GM23248 (cell line): ENCODE measurements around the gene TSPAN32. TPM values are rescaled to one million over a fixed set of nuclear protein-coding genes. Genes with fewer than 3 reads are reported as not detected.

Experiments
- DNase-seq: peaks from one replicate; pipeline ENCODE4 v3.0.0-alpha.2; 2015
- H2AFZ ChIP-seq: fragments of 200-600 bp; sonication (generic); 2 replicates; pipeline ENCODE4 v1.6.1; 2016; ENCODE audit warnings: antibody characterized with exemption
- H3F3A ChIP-seq: fragments of 200-600 bp; sonication (generic); 2 replicates; pipeline ENCODE4 v1.6.1; 2016; ENCODE audit warnings: mild to moderate bottlenecking, antibody characterized with exemption, mixed run types; ENCODE audit not compliant: insufficient read depth
- H3K27ac ChIP-seq: fragments of 200-600 bp; sonication (generic); 2 replicates; pipeline ENCODE4 v1.5.1; 2016; ENCODE audit warnings: mild to moderate bottlenecking
- H3K27me3 ChIP-seq: fragments of 200-600 bp; sonication (generic); replicated peaks from 2 replicates; pipeline ENCODE4 v1.6.1; 2016; ENCODE audit warnings: mild to moderate bottlenecking; ENCODE audit not compliant: insufficient read depth
- H3K36me3 ChIP-seq: fragments of 200-600 bp; sonication (generic); 2 replicates; pipeline ENCODE4 v1.6.1; 2016; ENCODE audit warnings: low read depth, mild to moderate bottlenecking
- H3K4me1 ChIP-seq: fragments of 200-600 bp; sonication (generic); 2 replicates; pipeline ENCODE4 v1.6.1; 2016; ENCODE audit warnings: mild to moderate bottlenecking; ENCODE audit not compliant: insufficient read depth
- H3K4me2 ChIP-seq: fragments of 200-600 bp; sonication (generic); one replicate; pipeline ENCODE4 v1.6.1; 2016; ENCODE audit warnings: mild to moderate bottlenecking; ENCODE audit not compliant: unreplicated experiment
- H3K4me3 ChIP-seq: fragments of 200-600 bp; sonication (generic); 2 replicates; pipeline ENCODE4 v1.5.1; 2016; ENCODE audit warnings: mild to moderate bottlenecking
- H3K79me2 ChIP-seq: fragments of 200-600 bp; sonication (generic); 2 replicates; pipeline ENCODE4 v1.6.1; 2016; ENCODE audit warnings: mild to moderate bottlenecking; ENCODE audit not compliant: insufficient read depth
- H3K9ac ChIP-seq: fragments of 200-600 bp; sonication (generic); 2 replicates; pipeline ENCODE4 v1.6.1; 2016; ENCODE audit warnings: mild to moderate bottlenecking
- H3K9me2 ChIP-seq: fragments of 200-600 bp; sonication (generic); 2 replicates; pipeline ENCODE4 v1.6.1; 2016; ENCODE audit warnings: mixed run types, mild to moderate bottlenecking, moderate library complexity; ENCODE audit not compliant: insufficient read depth
- H3K9me3 ChIP-seq: fragments of 200-600 bp; sonication (generic); one replicate; pipeline ENCODE4 v1.6.1; 2017; ENCODE audit warnings: low read depth
- H4K20me1 ChIP-seq: fragments of 200-600 bp; sonication (generic); 2 replicates; pipeline ENCODE4 v1.6.0; 2016; ENCODE audit not compliant: insufficient read depth
- EZH2 ChIP-seq: fragments of 200-600 bp; sonication (generic); IDR thresholded peaks from 2 replicates; pipeline ENCODE4 v1.6.1; 2018; ENCODE audit warnings: antibody characterized with exemption, mild to moderate bottlenecking; ENCODE audit not compliant: insufficient read depth, poor library complexity, severe bottlenecking
- EZH2phosphoT487 ChIP-seq: fragments of 200-600 bp; sonication (generic); IDR thresholded peaks from 2 replicates; pipeline ENCODE4 v1.6.1; 2018; ENCODE audit warnings: antibody characterized with exemption, moderate library complexity, mild to moderate bottlenecking, low read depth; ENCODE audit not compliant: insufficient read depth
- WGBS, 2 experiments: methylation state at CpG; one replicate each; pipeline ENCODE4 v1.1.6; 2015 to 2017; ENCODE audit warnings: low lambda C conversion rate in 2 of 2, low coverage in 1 of 2; ENCODE audit errors: missing lambda C conversion rate in 2 of 2; 5-methylcytosine and 5-hydroxymethylcytosine counted together
- in situ Hi-C: fragments of 300-500 bp; cut with MboI; formaldehyde crosslinking; loops from 2 replicates; pipeline ENCODE4 v1.15.0; 2020
- polyA plus RNA-seq: library from polyadenylated mRNA; unstranded; fragments of >200 nt; fragmentation: Nextera tagmentation; extraction: Ambion mirVana; gene quantifications from 2 replicates; pipeline ENCODE4 v1.2.1, GENCODE V29; 2016
- total RNA-seq: library from RNA; depleted of rRNA; stranded (reverse); fragments of >200 nt; shearing (Covaris generic); gene quantifications from 2 replicates; pipeline ENCODE4 v1.2.3, GENCODE V29; 2014

TSPAN32 gene
- total and polyA plus RNA-seq, 2 experiments from 2014 or later = not detected

GRCh38 chr11:2345050-2345449, 43.2 kb downstream of the TSPAN32 start:
- H3K4me1 ChIP-seq = no peaks in the 10 kb centered on the region
- H3F3A ChIP-seq = peaks cover 9% of the 10 kb centered on the region
- no peak overlapping the region for H3K4me3 ChIP-seq
- 38 to 46% methylated on average over 2 of the region's 2 CpGs for WGBS, 2 experiments
- H3K9me3 ChIP-seq = no peaks in the 10 kb centered on the region
- H3K9ac ChIP-seq = no peak overlapping the region
- in situ Hi-C loops = no loop called here
- TF ChIP-seq EZH2 = no peak
- no peak for TF ChIP-seq EZH2phosphoT487
- no peak overlapping the region for H3K4me2 ChIP-seq
- no peak overlapping the region for H2AFZ ChIP-seq
- H3K79me2 ChIP-seq = no peaks in the 10 kb centered on the region
- H3K36me3 ChIP-seq = no peaks in the 10 kb centered on the region
- no peak for DNase-seq
- no peaks in the 10 kb centered on the region for H3K9me2 ChIP-seq
- no peaks in the 10 kb centered on the region for H4K20me1 ChIP-seq
- no peak overlapping the region for H3K27ac ChIP-seq
- 0 out of 2 replicates have a peak, but pooled peaks cover 4% of the 10 kb centered on the region for H3K27me3 ChIP-seq

DNA sequence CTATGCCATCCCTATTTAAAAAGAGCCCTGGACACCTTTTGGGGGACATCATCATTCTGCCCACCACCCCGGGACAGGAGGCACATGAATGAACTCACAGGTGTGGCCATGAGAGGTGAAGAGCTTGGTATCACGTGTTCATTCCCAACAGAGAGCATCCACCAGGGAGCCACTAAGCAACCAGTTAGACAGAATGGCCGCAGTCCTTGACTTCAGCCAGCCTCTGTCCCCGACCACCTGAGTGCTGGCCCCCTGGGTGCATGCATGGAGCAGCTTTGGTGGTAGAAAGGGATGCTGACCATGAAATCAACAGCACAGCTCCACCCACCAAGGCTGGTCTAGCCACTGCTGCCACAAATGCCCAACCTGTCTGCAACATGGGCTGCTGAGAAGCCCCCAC, 44.2 kb downstream of the TSPAN32 start:
- Histone ChIP-seq H3K4me3 (no peak overlapping the region), H2AFZ (no peak overlapping the region), H3K9me2 (no peaks in the 10 kb centered on the region), H3K9me3 (no peaks in the 10 kb centered on the region), H3K9ac (no peak overlapping the region), H3K79me2 (no peaks in the 10 kb centered on the region), H3K4me1 (no peaks in the 10 kb centered on the region), H3K27ac (no peak overlapping the region), H3K36me3 (no peaks in the 10 kb centered on the region), H4K20me1 (no peaks in the 10 kb centered on the region), H3F3A (peaks cover 9% of the 10 kb centered on the region), H3K4me2 (no peak overlapping the region), H3K27me3 (no peaks in the 10 kb centered on the region)
- no peak for DNase-seq
- 30 to 32% methylated on average over 4 of the region's 4 CpGs for WGBS, 2 experiments
- TF ChIP-seq EZH2 = no peak
- in situ Hi-C loops = no loop called here

GRCh38 chr11:2346586-2347307, 44.9 kb downstream of the TSPAN32 start:
- 37 to 48% methylated on average over 10 of the region's 10 CpGs for WGBS, 2 experiments
- no peak overlapping the region for H2AFZ ChIP-seq
- TF ChIP-seq EZH2 (no peak), EZH2phosphoT487 (no peak)
- no peaks in the 10 kb centered on the region for H4K20me1 ChIP-seq
- H3K4me1 ChIP-seq = no peaks in the 10 kb centered on the region
- no peaks in the 10 kb centered on the region for H3K79me2 ChIP-seq
- H3K9me3 ChIP-seq = no peaks in the 10 kb centered on the region
- no peak overlapping the region for H3K9ac ChIP-seq
- in situ Hi-C loops = no loop called here
- no peaks in the 10 kb centered on the region for H3K27me3 ChIP-seq
- no peak overlapping the region for H3K4me3 ChIP-seq
- H3K4me2 ChIP-seq = no peak overlapping the region
- no peaks in the 10 kb centered on the region for H3K36me3 ChIP-seq
- peaks cover 9% of the 10 kb centered on the region for H3F3A ChIP-seq
- DNase-seq = no peak
- H3K9me2 ChIP-seq = no peaks in the 10 kb centered on the region
- H3K27ac ChIP-seq = no peak overlapping the region

DNA sequence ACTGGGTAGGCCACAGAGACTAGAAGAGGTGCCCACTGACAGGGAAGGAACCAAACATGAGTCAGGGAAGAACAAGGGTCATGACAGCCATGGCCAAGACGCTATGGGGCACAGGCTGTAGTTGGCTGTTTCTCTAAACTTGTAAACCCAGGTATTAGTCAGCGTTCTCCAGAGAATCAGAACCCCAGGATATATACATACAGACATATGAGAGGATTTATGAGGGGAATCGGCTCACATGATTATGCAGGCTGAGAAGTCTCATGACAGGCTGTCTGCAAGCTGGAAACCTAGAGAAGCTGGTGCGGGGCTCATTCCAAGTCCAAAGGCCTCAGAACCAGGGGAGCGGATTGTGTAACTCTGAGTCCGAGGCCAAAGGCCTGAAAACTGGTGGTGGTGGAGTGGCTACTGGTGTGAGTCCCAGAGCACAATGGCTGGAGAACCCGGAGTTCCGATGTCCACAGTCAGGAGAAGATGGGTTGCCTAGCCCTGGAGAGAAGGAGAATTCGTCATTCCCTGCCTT, 45.6 kb downstream of the TSPAN32 start:
- H3K9me2 ChIP-seq = no peaks in the 10 kb centered on the region
- TF ChIP-seq EZH2 = no peak
- TF ChIP-seq EZH2phosphoT487 = no peak

More for the DNA sequence above, 45.6 kb downstream of the TSPAN32 start:
- in situ Hi-C loops = no loop called here
- Histone ChIP-seq H3K4me3 (no peak overlapping the region), H3K9me3 (no peaks in the 10 kb centered on the region), H3K27ac (no peak overlapping the region), H3K36me3 (no peaks in the 10 kb centered on the region), H3K27me3 (no peaks in the 10 kb centered on the region), H3K9ac (no peak overlapping the region), H4K20me1 (no peaks in the 10 kb centered on the region), H3K79me2 (no peaks in the 10 kb centered on the region), H3K4me2 (no peak overlapping the region), H3F3A (peaks cover 9% of the 10 kb centered on the region), H3K4me1 (no peaks in the 10 kb centered on the region), H2AFZ (no peak overlapping the region)
- WGBS, 2 experiments = 48 to 53% methylated on average over 9 of the region's 9 CpGs
- no peak for DNase-seq
